Hematopoietic multipotent progenitor cell treated with erythropoietin and hydrocortisone succinate and interleukin-3 and kit ligand, for 6 days (in vitro differentiated cells): Measurements from ENCODE around the gene MYH6.

Experiments
- DNase-seq: peaks from one replicate; pipeline ENCODE4 v3.0.0-alpha.2; 2015

The MYH6 gene

GRCh38 chr14:23407516-23408306, at the start of gene MYH6:
Gene MYH6 (minus strand): TSS chr14:23408273. CDS start chr14:23407223, 1,050 bp downstream.
- no peak for DNase-seq

GRCh38 chr14:23456883-23457586, 49.0 kb upstream of the MYH6 start:
- DNase-seq: peak; percentile 66

GRCh38 chr14:23454445-23454856, 46.4 kb upstream of the MYH6 start:
- peak; percentile 96 for DNase-seq

GRCh38 chr14:23452237-23452636, 44.2 kb upstream of the MYH6 start:
- DNase-seq: no peak

GRCh38 chr14:23450379-23450778, 42.3 kb upstream of the MYH6 start:
- DNase-seq: no peak

- DNase-seq: no peak
Observed at GRCh38 chr14:23449314-23449713, 41.2 kb upstream of the MYH6 start.

- no peak for DNase-seq
Observed at GRCh38 chr14:23447361-23448350, 39.6 kb upstream of the MYH6 start.

- DNase-seq: peak; percentile 43
Observed at GRCh38 chr14:23446291-23446851, 38.3 kb upstream of the MYH6 start.

GRCh38 chr14:23445773-23446172, 37.7 kb upstream of the MYH6 start:
- no peak for DNase-seq

- no peak for DNase-seq
Observed at GRCh38 chr14:23444314-23444713, 36.2 kb upstream of the MYH6 start.

GRCh38 chr14:23443881-23444280, 35.8 kb upstream of the MYH6 start:
- no peak for DNase-seq

GRCh38 chr14:23443411-23443812, 35.3 kb upstream of the MYH6 start:
- DNase-seq: no peak

- no peak for DNase-seq
Observed at GRCh38 chr14:23442721-23443356, 34.8 kb upstream of the MYH6 start.

GRCh38 chr14:23441076-23441475, 33.0 kb upstream of the MYH6 start:
- DNase-seq: no peak

GRCh38 chr14:23439107-23439835, 31.2 kb upstream of the MYH6 start:
- DNase-seq: no peak

GRCh38 chr14:23438101-23438971, 30.3 kb upstream of the MYH6 start:
- DNase-seq: peak; percentile 45

- DNase-seq: peak; percentile 42
Observed at GRCh38 chr14:23437133-23438100, 29.3 kb upstream of the MYH6 start.

- DNase-seq: no peak
Observed at GRCh38 chr14:23436327-23437132, 28.5 kb upstream of the MYH6 start.
